Panc1 (cell line): ENCODE results near the gene BMAL1.

ENCODE experiments used
- POLR2AphosphoS5 ChIP-seq: IDR thresholded peaks from 2 replicates; pipeline ENCODE4 v1.6.1; 2012; ENCODE audit warnings: mild to moderate bottlenecking, low read depth, low read length, moderate library complexity
- SIN3A ChIP-seq: IDR thresholded peaks from 2 replicates; pipeline ENCODE4 v1.6.1; 2012; ENCODE audit warnings: low read depth, mild to moderate bottlenecking, low read length, moderate library complexity, borderline replicate concordance; ENCODE audit not compliant: insufficient read depth
- TF ChIP-seq, protein P1 (sequence below): fragments of 450-650 bp; IDR thresholded peaks from 2 replicates; pipeline ENCODE4 v1.5.1; 2017; ENCODE audit warnings: mild to moderate bottlenecking
- TF ChIP-seq, protein P2 (sequence below), 2 experiments: IDR thresholded peaks; 2 replicates each; pipeline ENCODE4 v1.6.1; 2011 to 2012; ENCODE audit warnings: low read depth in 2 of 2, control low read depth in 1 of 2, low read length in 1 of 2, mild to moderate bottlenecking in 1 of 2, moderate library complexity in 1 of 2; ENCODE audit not compliant: insufficient read depth in 1 of 2

DNA sequence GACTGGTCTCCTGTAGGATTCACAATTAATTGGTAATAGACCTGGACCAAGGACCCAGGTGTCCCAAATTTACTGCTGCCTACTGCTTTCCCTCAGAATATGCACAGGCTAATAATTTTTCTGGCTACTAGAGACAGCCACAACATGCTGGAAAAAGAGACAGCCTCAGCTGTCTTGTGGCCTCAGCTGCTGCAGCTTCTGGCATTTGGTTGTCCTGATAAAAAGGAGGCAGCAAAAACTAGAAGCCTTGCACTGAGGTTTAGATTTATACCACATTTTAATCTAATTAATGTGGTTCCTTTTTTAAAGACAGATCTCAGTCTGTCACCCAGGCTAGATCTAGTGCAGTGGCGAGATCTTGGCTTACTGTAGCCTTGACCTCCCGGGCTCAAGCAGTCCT lies 95.6 kb downstream of the BMAL1 start:
- TF ChIP-seq, protein P1, sequence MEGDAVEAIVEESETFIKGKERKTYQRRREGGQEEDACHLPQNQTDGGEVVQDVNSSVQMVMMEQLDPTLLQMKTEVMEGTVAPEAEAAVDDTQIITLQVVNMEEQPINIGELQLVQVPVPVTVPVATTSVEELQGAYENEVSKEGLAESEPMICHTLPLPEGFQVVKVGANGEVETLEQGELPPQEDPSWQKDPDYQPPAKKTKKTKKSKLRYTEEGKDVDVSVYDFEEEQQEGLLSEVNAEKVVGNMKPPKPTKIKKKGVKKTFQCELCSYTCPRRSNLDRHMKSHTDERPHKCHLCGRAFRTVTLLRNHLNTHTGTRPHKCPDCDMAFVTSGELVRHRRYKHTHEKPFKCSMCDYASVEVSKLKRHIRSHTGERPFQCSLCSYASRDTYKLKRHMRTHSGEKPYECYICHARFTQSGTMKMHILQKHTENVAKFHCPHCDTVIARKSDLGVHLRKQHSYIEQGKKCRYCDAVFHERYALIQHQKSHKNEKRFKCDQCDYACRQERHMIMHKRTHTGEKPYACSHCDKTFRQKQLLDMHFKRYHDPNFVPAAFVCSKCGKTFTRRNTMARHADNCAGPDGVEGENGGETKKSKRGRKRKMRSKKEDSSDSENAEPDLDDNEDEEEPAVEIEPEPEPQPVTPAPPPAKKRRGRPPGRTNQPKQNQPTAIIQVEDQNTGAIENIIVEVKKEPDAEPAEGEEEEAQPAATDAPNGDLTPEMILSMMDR = no peak
- TF ChIP-seq SIN3A (no peak), POLR2AphosphoS5 (no peak)
- TF ChIP-seq, protein P2, sequence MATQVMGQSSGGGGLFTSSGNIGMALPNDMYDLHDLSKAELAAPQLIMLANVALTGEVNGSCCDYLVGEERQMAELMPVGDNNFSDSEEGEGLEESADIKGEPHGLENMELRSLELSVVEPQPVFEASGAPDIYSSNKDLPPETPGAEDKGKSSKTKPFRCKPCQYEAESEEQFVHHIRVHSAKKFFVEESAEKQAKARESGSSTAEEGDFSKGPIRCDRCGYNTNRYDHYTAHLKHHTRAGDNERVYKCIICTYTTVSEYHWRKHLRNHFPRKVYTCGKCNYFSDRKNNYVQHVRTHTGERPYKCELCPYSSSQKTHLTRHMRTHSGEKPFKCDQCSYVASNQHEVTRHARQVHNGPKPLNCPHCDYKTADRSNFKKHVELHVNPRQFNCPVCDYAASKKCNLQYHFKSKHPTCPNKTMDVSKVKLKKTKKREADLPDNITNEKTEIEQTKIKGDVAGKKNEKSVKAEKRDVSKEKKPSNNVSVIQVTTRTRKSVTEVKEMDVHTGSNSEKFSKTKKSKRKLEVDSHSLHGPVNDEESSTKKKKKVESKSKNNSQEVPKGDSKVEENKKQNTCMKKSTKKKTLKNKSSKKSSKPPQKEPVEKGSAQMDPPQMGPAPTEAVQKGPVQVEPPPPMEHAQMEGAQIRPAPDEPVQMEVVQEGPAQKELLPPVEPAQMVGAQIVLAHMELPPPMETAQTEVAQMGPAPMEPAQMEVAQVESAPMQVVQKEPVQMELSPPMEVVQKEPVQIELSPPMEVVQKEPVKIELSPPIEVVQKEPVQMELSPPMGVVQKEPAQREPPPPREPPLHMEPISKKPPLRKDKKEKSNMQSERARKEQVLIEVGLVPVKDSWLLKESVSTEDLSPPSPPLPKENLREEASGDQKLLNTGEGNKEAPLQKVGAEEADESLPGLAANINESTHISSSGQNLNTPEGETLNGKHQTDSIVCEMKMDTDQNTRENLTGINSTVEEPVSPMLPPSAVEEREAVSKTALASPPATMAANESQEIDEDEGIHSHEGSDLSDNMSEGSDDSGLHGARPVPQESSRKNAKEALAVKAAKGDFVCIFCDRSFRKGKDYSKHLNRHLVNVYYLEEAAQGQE (IDR thresholded peaks at IDR 0.05; ENCODE audit: insufficient read depth in 1 of 2, low read depth in 2 of 2, low read length in 1 of 2) = no peak
